ENCODE results near the gene SCN2A.

SCN2A gene
- total RNA-seq = 0 to 0.28 reads per million in 2 donors

- DNase-seq = no peak
Measured at GRCh38 chr2:165239230-165239629, at the start of gene SCN2A. Gene SCN2A, plus strand, starts transcription at chr2:165239414. Its CDS starts 56,410 bp downstream, at chr2:165295824.

- DNase-seq = no peak
Measured at GRCh38 chr2:165191096-165191728, 48.0 kb upstream of the SCN2A start.

GRCh38 chr2:165192729-165193128 lies 46.5 kb upstream of the SCN2A start:
- DNase-seq = no peak

- no peak for DNase-seq
Measured at GRCh38 chr2:165193178-165193777, 45.9 kb upstream of the SCN2A start.

- DNase-seq = no peak
Measured at GRCh38 chr2:165196411-165196810, 42.8 kb upstream of the SCN2A start.

GRCh38 chr2:165197346-165197745 lies 41.9 kb upstream of the SCN2A start:
- DNase-seq = no peak

GRCh38 chr2:165198181-165198580 lies 41.0 kb upstream of the SCN2A start:
- no peak for DNase-seq

GRCh38 chr2:165202239-165202638 lies 37.0 kb upstream of the SCN2A start:
- no peak for DNase-seq

- no peak for DNase-seq
Measured at GRCh38 chr2:165203689-165204559, 35.3 kb upstream of the SCN2A start, which contains the start of gene SCN3A. Gene SCN3A, minus strand, starts transcription at chr2:165204050. Its CDS starts 27,656 bp downstream, at chr2:165176394.

- DNase-seq = no peak
Measured at GRCh38 chr2:165205865-165206264, 33.3 kb upstream of the SCN2A start.

- no peak for DNase-seq
Measured at GRCh38 chr2:165208094-165208493, 31.1 kb upstream of the SCN2A start.

GRCh38 chr2:165214093-165214492 lies 25.1 kb upstream of the SCN2A start:
- DNase-seq = no peak

- DNase-seq = no peak
Measured at GRCh38 chr2:165219481-165219880, 19.7 kb upstream of the SCN2A start.

GRCh38 chr2:165224941-165225340 lies 14.3 kb upstream of the SCN2A start:
- no peak for DNase-seq

- no peak for DNase-seq
Measured at GRCh38 chr2:165227571-165227970, 11.6 kb upstream of the SCN2A start.

- DNase-seq = no peak
Measured at GRCh38 chr2:165237056-165237455, 2.2 kb upstream of the SCN2A start.

GRCh38 chr2:165238295-165238694 lies 919 bp upstream of the SCN2A start:
- DNase-seq = no peak

- DNase-seq = no peak
Measured at GRCh38 chr2:165239856-165240515, 772 bp downstream of the SCN2A start.

- no peak for DNase-seq
Measured at GRCh38 chr2:165240916-165241315, 1.7 kb downstream of the SCN2A start.

GRCh38 chr2:165245081-165245793 lies 6.0 kb downstream of the SCN2A start:
- DNase-seq = no peak

GRCh38 chr2:165248238-165248637 lies 9.0 kb downstream of the SCN2A start:
- DNase-seq = no peak

- no peak for DNase-seq
Measured at GRCh38 chr2:165251366-165251765, 12.2 kb downstream of the SCN2A start.
